Adrenal gland (tissue), 5 donors: ENCODE measurements around the gene LRP8.

Experiments used
- POLR2A ChIP-seq, 2 donors: fragments of 450-650 bp; IDR thresholded peaks; one replicate each; pipeline ENCODE4 v1.6.1; 2017; ENCODE audit warnings: antibody characterized with exemption in 2 of 2, mild to moderate bottlenecking in 2 of 2, moderate library complexity in 1 of 2
- TF ChIP-seq, protein P1 (sequence below), 6 experiments: fragments of 450-650 bp in 4 of 6; fragments of 200-600 bp in 2 of 6; sonication (generic) in 1 of 6; IDR thresholded peaks; 1 replicate in 5 of 6; 2 replicates in 1 of 6; pipeline versions ENCODE4 v1.5.1 to v1.8.0; 2016 to 2021; ENCODE audit warnings: antibody characterized with exemption in 6 of 6, mild to moderate bottlenecking in 2 of 6, moderate library complexity in 1 of 6
- donor health status: DM: no; HTN: no; CAD: no.

DNA sequence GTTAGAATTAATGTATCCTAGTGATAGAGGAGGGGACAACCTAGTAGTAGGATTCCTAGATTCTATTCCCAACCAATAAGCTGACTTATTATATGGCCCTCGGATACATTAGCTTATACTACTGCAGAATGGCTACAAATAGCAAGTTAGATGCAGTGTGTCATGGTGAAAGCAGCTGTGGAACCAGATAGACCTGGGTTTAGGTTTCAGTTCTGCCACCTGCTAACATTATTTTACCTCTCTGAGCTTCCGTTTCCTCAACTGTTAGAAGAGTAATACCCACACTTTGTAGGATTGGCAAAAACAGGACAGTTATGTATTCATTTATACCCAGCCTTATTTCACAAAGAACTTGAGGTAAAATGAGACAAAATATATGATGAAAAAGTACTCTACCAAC is 67.9 kb downstream of the LRP8 start:
- TF ChIP-seq, protein P1, sequence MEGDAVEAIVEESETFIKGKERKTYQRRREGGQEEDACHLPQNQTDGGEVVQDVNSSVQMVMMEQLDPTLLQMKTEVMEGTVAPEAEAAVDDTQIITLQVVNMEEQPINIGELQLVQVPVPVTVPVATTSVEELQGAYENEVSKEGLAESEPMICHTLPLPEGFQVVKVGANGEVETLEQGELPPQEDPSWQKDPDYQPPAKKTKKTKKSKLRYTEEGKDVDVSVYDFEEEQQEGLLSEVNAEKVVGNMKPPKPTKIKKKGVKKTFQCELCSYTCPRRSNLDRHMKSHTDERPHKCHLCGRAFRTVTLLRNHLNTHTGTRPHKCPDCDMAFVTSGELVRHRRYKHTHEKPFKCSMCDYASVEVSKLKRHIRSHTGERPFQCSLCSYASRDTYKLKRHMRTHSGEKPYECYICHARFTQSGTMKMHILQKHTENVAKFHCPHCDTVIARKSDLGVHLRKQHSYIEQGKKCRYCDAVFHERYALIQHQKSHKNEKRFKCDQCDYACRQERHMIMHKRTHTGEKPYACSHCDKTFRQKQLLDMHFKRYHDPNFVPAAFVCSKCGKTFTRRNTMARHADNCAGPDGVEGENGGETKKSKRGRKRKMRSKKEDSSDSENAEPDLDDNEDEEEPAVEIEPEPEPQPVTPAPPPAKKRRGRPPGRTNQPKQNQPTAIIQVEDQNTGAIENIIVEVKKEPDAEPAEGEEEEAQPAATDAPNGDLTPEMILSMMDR (IDR thresholded peaks at IDR 0.05), result no peak
- no peak for TF ChIP-seq POLR2A (IDR thresholded peaks at IDR 0.05)
